Measurements from ENCODE around the gene CAMSAP1.

The CAMSAP1 gene

DNA sequence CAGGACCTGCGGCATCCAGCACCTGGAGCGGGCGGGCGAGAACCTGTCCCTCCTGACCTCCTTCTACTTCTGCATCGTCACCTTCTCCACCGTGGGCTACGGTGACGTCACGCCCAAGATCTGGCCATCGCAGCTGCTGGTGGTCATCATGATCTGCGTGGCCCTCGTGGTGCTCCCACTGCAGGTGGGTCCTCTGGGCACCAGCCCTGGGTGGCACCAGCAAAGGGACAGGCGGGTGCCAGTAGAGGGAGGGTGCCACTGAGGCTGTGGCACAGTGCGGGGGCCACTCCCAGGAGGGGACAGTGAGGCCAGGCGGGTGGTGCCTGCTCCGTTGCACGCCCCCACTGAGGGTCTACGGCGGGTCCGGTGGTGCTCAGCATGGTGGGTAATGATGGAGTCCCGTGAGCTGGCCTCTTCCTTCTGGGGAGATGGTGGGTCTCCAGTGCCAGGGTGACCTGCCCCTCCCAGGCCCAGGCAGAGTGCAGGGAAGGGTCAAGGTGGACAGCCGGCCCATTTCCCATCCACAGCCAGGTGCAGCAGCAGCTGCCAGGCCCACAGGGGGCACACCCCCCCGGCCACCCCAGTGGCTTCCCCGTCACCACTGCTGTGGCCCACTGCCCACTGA lies 147.6 kb downstream of the CAMSAP1 start:
- no peak for DNase-seq (ENCODE audit: low read depth)
- no peak for TF ChIP-seq CTCF (IDR thresholded peaks at IDR 0.05; ENCODE audit: control insufficient read depth, extremely low read depth, insufficient read depth)

GRCh38 chr9:135758870-135759269 lies 148.5 kb downstream of the CAMSAP1 start:
- H3K4me3 ChIP-seq (ENCODE audit: low read depth, low read length) = no peak overlapping the region
- DNase-seq (ENCODE audit: low read depth) = no peak
- no peak for TF ChIP-seq CTCF (IDR thresholded peaks at IDR 0.05; ENCODE audit: control insufficient read depth, extremely low read depth, insufficient read depth)

More for the DNA sequence above, 147.6 kb downstream of the CAMSAP1 start:
- no peak overlapping the region for H3K4me3 ChIP-seq (ENCODE audit: low read depth, low read length)
